GM12801 (cell line): ENCODE data around the gene SVIL.

Experiments used
- TF ChIP-seq, protein P1 (sequence below): IDR thresholded peaks from one replicate; pipeline ENCODE4 v1.5.1; 2011; ENCODE audit warnings: control low read depth; ENCODE audit not compliant: insufficient read length; ENCODE audit errors: extremely low read depth

Gene SVIL

GRCh38 chr10:29499993-29500537 lies 134.7 kb downstream of the SVIL start:
- TF ChIP-seq, protein P1, sequence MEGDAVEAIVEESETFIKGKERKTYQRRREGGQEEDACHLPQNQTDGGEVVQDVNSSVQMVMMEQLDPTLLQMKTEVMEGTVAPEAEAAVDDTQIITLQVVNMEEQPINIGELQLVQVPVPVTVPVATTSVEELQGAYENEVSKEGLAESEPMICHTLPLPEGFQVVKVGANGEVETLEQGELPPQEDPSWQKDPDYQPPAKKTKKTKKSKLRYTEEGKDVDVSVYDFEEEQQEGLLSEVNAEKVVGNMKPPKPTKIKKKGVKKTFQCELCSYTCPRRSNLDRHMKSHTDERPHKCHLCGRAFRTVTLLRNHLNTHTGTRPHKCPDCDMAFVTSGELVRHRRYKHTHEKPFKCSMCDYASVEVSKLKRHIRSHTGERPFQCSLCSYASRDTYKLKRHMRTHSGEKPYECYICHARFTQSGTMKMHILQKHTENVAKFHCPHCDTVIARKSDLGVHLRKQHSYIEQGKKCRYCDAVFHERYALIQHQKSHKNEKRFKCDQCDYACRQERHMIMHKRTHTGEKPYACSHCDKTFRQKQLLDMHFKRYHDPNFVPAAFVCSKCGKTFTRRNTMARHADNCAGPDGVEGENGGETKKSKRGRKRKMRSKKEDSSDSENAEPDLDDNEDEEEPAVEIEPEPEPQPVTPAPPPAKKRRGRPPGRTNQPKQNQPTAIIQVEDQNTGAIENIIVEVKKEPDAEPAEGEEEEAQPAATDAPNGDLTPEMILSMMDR = no peak

GRCh38 chr10:29496341-29497162 lies 138.2 kb downstream of the SVIL start:
- TF ChIP-seq, protein P1 = no peak

- TF ChIP-seq, protein P1 = no peak
Observed at GRCh38 chr10:29495366-29495765, 139.4 kb downstream of the SVIL start.

DNA sequence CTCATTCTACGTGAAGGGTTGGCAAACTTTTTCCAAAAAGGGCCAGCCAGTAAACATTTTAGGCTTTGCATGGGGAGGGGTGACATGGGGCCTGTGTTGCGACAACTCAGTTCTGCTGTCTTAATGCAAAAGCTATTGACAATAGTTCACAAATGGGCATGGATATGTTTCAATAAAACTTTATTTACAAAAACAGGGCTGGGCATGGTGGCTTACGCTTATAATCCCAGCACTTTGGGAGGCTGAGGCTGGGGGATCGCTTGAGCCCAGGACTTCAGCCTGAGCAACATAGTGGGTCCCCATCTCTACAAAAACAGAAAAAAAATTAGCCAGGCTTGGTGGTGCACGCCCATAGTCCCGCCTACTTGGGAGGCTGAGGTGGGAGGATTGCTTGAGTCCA lies 141.1 kb downstream of the SVIL start:
- TF ChIP-seq, protein P1 = no peak

DNA sequence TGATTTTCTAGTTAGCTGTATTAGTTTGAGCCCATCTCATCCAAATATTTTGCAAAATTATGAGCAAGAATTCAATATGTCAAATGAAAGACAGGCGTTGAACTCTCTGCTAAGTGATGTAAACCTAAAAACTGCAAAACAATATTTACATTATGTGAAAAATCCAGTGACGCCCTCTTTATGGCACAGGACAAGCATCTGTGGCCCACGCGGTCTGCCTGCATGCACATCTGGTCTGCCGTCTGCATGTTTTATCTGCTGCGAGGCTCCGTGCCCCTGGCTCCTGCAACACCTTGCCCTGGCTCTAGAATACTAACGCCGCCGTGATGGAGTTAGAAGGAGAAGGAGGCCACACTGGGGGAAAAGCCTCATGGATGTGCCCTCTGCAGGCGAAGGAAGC lies 142.0 kb downstream of the SVIL start:
- TF ChIP-seq, protein P1 = no peak

- TF ChIP-seq, protein P1 = no peak
Observed at GRCh38 chr10:29491918-29492317, 142.9 kb downstream of the SVIL start.

- TF ChIP-seq, protein P1 = no peak
Observed at GRCh38 chr10:29486433-29486832, 148.3 kb downstream of the SVIL start.
